ENCODE results near the gene TLCD3B. TPM values are rescaled to one million over a fixed set of nuclear protein-coding genes. Genes with fewer than 3 reads are reported as not detected.

The TLCD3B gene
- total RNA-seq, 2 experiments from 2014 or later: 3.5 to 3.6 TPM

GRCh38 chr16:30076276-30076791, 45.3 kb upstream of the TLCD3B start:
- ChIA-PET CTCF (interaction anchor here (1.0 to 7.0 kb wide), 5 partner anchors 9 to 36 kb away, joined by 3 to 60 read pairs (median 4); partner anchors contain the start of gene TBX6), POLR2A (interaction anchor here (0.6 to 8.5 kb wide), 8 partner anchors 10 to 352 kb away, joined by 3 to 83 read pairs (median 4); partner anchors contain the start of genes ALDOA, CORO1A, TBX6 and YPEL3)
- no peak for TF ChIP-seq CTCF (IDR thresholded peaks at IDR 0.05)
- DNase-seq (no peak), ATAC-seq (peak; percentile 9)
- peak overlapping the region; percentile 85 for H3K27ac Mint-ChIP-seq
- H3K36me3 Mint-ChIP-seq (ENCODE audit: low read depth): peaks cover 59% of the 10 kb centered on the region
- no peaks in the 10 kb centered on the region for H3K27me3 Mint-ChIP-seq
- intact Hi-C loops (cut with micrococcal nuclease): no loop called here
- peaks cover 35% of the 10 kb centered on the region for H3K4me1 Mint-ChIP-seq (ENCODE audit: low read depth)
- H3K4me3 Mint-ChIP-seq: peak overlapping the region; percentile 92
- H3K9me3 Mint-ChIP-seq: no peaks in the 10 kb centered on the region

- Mint-ChIP-seq H3K36me3 (ENCODE audit: low read depth) (peaks cover 58% of the 10 kb centered on the region), H3K9me3 (no peaks in the 10 kb centered on the region), H3K4me1 (ENCODE audit: low read depth) (peaks cover 35% of the 10 kb centered on the region), H3K4me3 (peak within 1 kb of the TSS; percentile 92), H3K27me3 (no peaks in the 10 kb centered on the region), H3K27ac (peak within 1 kb of the TSS; percentile 94)
- peak; percentile 95 for DNase-seq
- peak; percentile 88 for ATAC-seq
- TF ChIP-seq CTCF (IDR thresholded peaks at IDR 0.05): no peak
- POLR2A ChIA-PET: interaction anchor here (0.6 to 8.5 kb wide), 11 partner anchors 7 to 1055 kb away, joined by 3 to 83 read pairs (median 4); partner anchors contain the start of genes ALDOA, CORO1A, TBX6 and YPEL3
- CTCF ChIA-PET: interaction anchor here (0.6 to 7.0 kb wide), 6 partner anchors 15 to 101 kb away, joined by 3 to 60 read pairs (median 3); partner anchors contain the start of gene TBX6
- intact Hi-C loops (cut with micrococcal nuclease): no loop called here
Observed at GRCh38 chr16:30075503-30076275, 44.6 kb upstream of the TLCD3B start, which contains the start of gene PPP4C. TSS of gene PPP4C (plus strand) at chr16:30075994. CDS start at chr16:30076378, 384 bp downstream.

- Mint-ChIP-seq H3K27ac (peak overlapping the region; percentile 5), H3K27me3 (no peaks in the 10 kb centered on the region), H3K36me3 (ENCODE audit: low read depth) (peaks cover 76% of the 10 kb centered on the region), H3K4me3 (no peak overlapping the region), H3K4me1 (ENCODE audit: low read depth) (peaks cover 30% of the 10 kb centered on the region), H3K9me3 (no peaks in the 10 kb centered on the region)
- intact Hi-C loops (cut with micrococcal nuclease): no loop called here
- DNase-seq (no peak), ATAC-seq (no peak)
- ChIA-PET POLR2A (interaction anchor here (0.9 to 1.8 kb wide), 4 partner anchors 10 to 114 kb away, joined by 3 to 7 read pairs (median 4); partner anchors contain the start of gene TBX6), CTCF (interaction anchor here (1.6 kb wide), 1 partner anchor 22 kb away, joined by 8 read pairs; the partner anchor contains the start of gene TBX6)
- TF ChIP-seq CTCF (IDR thresholded peaks at IDR 0.05): no peak
Observed at GRCh38 chr16:30070490-30070889, 39.4 kb upstream of the TLCD3B start.

- Mint-ChIP-seq H3K9me3 (no peaks in the 10 kb centered on the region), H3K4me1 (ENCODE audit: low read depth) (peaks cover 28% of the 10 kb centered on the region), H3K36me3 (ENCODE audit: low read depth) (peaks cover 80% of the 10 kb centered on the region), H3K4me3 (peak overlapping the region; percentile 31), H3K27me3 (no peaks in the 10 kb centered on the region), H3K27ac (peak overlapping the region; percentile 81)
- no peak for ATAC-seq
- CTCF ChIA-PET: interaction anchor here (1.6 kb wide), 1 partner anchor 22 kb away, joined by 8 read pairs; the partner anchor contains the start of gene TBX6
- intact Hi-C loops (cut with micrococcal nuclease): loop anchor here (10.0 kb wide), 1 partner anchor 305 kb away; the partner anchor contains the start of genes MYL11 and TBC1D10B
- DNase-seq: no peak
- POLR2A ChIA-PET: interaction anchor here (0.6 to 1.8 kb wide), 8 partner anchors 8 to 115 kb away, joined by 3 to 7 read pairs (median 3); partner anchors contain the start of gene TBX6
- TF ChIP-seq CTCF (IDR thresholded peaks at IDR 0.05): no peak
Observed at GRCh38 chr16:30069611-30070462, 38.8 kb upstream of the TLCD3B start.
